ENCODE data around the gene PRDX5.

GRCh38 chr11:64341429-64341828 lies 23.5 kb downstream of the PRDX5 start:
- TF ChIP-seq CTCF (IDR thresholded peaks at IDR 0.05; ENCODE audit: low read length) (no peak), EZH2 (IDR thresholded peaks at IDR 0.05; ENCODE audit: borderline replicate concordance, low read length) (no peak)

All from OCI-LY1 (cell line).